Nephron (organoid): ENCODE data around the gene PARVB.

ENCODE experiments used
- H3K27ac Mint-ChIP-seq, 3 experiments: 2 replicates each; pipeline ENCODE4 v1.8.0; 2020; ENCODE audit warnings: mixed read lengths in 3 of 3, mild to moderate bottlenecking in 2 of 3, moderate library complexity in 1 of 3
- H3K27me3 Mint-ChIP-seq: 2 replicates; pipeline ENCODE4 v1.8.0; 2021; ENCODE audit warnings: low read depth, mild to moderate bottlenecking, moderate library complexity, mixed read lengths
- H3K36me3 Mint-ChIP-seq: 2 replicates; pipeline ENCODE4 v1.8.0; 2020; ENCODE audit warnings: low read depth, mixed read lengths
- H3K4me1 Mint-ChIP-seq: 2 replicates; pipeline ENCODE4 v1.8.0; 2020; ENCODE audit warnings: mixed read lengths
- H3K4me3 Mint-ChIP-seq, 3 experiments: 2 replicates each; pipeline ENCODE4 v1.8.0; 2020; ENCODE audit warnings: mild to moderate bottlenecking in 3 of 3, mixed read lengths in 3 of 3, moderate library complexity in 2 of 3
- H3K9me3 Mint-ChIP-seq: 2 replicates; pipeline ENCODE4 v1.8.0; 2020; ENCODE audit warnings: mixed read lengths
- TF ChIP-seq, protein P1 (sequence below), 3 experiments: fragments of 200-600 bp; sonication (generic); IDR thresholded peaks; one replicate each; pipeline ENCODE4 v1.5.0; 2021; ENCODE audit warnings: antibody characterized with exemption in 3 of 3; ENCODE audit not compliant: unreplicated experiment in 3 of 3

The PARVB gene

DNA sequence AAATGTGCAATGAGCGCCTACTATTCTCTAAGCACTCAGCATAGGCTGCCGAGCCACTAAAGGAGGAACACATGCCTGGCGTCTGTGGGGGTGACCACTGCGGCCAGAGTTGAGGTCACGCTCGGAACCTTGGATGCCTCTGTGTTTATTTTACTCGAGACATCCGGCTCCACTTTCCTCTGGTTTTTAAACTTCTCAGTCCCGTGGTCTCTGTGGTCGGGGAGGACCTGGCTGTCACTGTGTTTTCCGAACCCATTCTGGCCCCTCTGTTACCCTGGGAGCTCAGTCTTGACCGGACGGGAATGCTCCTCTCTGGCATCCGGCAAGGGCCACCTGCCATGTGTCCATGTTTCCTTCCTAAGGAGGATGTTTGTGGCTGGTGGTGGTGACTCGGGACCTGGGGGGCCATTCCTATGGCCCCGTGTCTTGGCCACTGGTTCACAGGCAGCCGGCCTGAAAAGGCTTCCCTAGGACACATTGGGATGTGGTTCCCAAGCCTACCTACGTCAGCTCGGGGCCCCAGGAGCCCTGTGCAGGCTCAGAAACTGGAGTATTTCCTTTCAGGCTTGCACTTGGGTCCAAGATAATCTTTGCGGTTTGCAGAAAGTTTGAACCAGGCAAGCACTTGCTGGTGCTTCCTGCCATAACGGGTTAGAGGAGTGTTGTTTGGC, 109.9 kb downstream of the PARVB start:
- peaks cover 29% of the 10 kb centered on the region for H3K36me3 Mint-ChIP-seq
- H3K4me1 Mint-ChIP-seq: peaks cover 14% of the 10 kb centered on the region
- H3K9me3 Mint-ChIP-seq: peaks cover 16% of the 10 kb centered on the region
- TF ChIP-seq, protein P1, sequence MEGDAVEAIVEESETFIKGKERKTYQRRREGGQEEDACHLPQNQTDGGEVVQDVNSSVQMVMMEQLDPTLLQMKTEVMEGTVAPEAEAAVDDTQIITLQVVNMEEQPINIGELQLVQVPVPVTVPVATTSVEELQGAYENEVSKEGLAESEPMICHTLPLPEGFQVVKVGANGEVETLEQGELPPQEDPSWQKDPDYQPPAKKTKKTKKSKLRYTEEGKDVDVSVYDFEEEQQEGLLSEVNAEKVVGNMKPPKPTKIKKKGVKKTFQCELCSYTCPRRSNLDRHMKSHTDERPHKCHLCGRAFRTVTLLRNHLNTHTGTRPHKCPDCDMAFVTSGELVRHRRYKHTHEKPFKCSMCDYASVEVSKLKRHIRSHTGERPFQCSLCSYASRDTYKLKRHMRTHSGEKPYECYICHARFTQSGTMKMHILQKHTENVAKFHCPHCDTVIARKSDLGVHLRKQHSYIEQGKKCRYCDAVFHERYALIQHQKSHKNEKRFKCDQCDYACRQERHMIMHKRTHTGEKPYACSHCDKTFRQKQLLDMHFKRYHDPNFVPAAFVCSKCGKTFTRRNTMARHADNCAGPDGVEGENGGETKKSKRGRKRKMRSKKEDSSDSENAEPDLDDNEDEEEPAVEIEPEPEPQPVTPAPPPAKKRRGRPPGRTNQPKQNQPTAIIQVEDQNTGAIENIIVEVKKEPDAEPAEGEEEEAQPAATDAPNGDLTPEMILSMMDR (IDR thresholded peaks at IDR 0.05; ENCODE audit: unreplicated experiment in 3 of 3): no peak
- H3K27me3 Mint-ChIP-seq: peaks cover 11% of the 10 kb centered on the region
- H3K27ac Mint-ChIP-seq: no peak overlapping the region
- no peak overlapping the region for H3K4me3 Mint-ChIP-seq

GRCh38 chr22:44136112-44136511, 112.0 kb downstream of the PARVB start:
- no peak overlapping the region for H3K27ac Mint-ChIP-seq
- H3K4me3 Mint-ChIP-seq: no peak overlapping the region
- H3K36me3 Mint-ChIP-seq: peaks cover 33% of the 10 kb centered on the region
- TF ChIP-seq, protein P1 (IDR thresholded peaks at IDR 0.05; ENCODE audit: unreplicated experiment in 3 of 3): no peak
- H3K27me3 Mint-ChIP-seq: peaks cover 11% of the 10 kb centered on the region
- peaks cover 6% of the 10 kb centered on the region for H3K4me1 Mint-ChIP-seq
- H3K9me3 Mint-ChIP-seq: peaks cover 11% of the 10 kb centered on the region

DNA sequence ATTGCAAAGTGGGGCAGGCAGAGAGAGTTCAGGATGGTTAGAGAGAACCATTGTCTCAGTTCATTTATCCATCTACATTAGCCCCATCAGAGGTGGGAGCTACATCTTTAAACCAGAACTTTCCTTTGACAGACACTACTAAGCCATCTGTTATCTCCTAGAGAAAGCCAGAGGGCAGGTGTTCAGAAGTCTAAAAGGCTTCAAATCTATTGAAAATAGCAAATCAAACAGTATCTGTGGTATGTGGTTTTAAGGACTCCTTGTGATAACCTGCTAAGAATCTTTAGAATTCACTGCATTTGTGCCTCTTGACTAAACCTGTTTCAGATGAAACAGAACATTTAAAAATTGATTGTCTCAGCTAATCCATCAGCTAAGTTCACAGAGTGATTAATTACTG, 112.7 kb downstream of the PARVB start:
- H3K27ac Mint-ChIP-seq: no peak overlapping the region
- peaks cover 6% of the 10 kb centered on the region for H3K4me1 Mint-ChIP-seq
- peaks cover 33% of the 10 kb centered on the region for H3K36me3 Mint-ChIP-seq
- TF ChIP-seq, protein P1 (IDR thresholded peaks at IDR 0.05; ENCODE audit: unreplicated experiment in 3 of 3): no peak
- peaks cover 6% of the 10 kb centered on the region for H3K27me3 Mint-ChIP-seq
- no peak overlapping the region for H3K4me3 Mint-ChIP-seq
- peaks cover 11% of the 10 kb centered on the region for H3K9me3 Mint-ChIP-seq

DNA sequence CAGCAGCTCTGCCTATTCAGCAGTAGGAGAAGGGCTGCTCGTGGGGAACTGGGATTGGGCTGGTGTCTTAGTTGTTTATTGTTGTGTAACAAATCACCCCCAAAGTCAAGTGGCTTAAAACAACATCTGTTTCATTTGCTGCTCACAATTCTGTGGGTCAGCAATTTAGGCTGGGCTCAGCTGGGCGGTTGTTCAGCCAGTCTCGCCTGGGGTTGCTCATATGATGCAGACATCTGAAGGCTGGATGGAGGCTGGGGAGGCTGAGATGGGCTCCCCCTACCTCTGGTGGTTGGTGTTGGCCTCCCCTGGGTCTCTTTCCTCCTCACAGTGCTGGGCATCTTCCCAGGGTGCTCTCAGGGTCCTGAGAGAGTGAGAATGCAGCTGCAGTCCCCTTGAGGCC, 113.3 kb downstream of the PARVB start:
- Mint-ChIP-seq H3K4me1 (peaks cover 6% of the 10 kb centered on the region), H3K36me3 (peaks cover 33% of the 10 kb centered on the region), H3K4me3 (no peak overlapping the region), H3K27ac (no peak overlapping the region), H3K27me3 (peaks cover 5% of the 10 kb centered on the region), H3K9me3 (peaks cover 11% of the 10 kb centered on the region)
- TF ChIP-seq, protein P1 (IDR thresholded peaks at IDR 0.05; ENCODE audit: unreplicated experiment in 3 of 3): no peak

DNA sequence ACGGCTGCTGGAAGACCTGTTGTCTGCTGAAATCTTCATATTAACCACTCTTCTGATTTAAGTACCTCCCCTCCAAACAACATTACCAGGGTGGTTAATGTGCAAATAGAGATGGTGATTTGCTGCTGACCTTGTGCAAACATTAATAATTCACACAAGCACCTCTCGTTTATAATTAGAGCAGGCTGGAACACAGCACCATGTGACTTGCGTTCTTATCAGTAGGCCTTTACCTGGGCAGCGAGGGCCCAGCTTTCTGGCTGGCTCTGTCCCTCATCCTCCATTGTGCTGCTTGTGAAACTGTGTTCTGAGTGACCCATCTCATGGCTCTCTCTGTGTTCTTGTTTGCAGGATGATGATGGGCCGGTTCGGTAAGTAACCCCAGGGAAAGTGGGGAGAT, 115.7 kb downstream of the PARVB start:
- Mint-ChIP-seq H3K4me1 (peaks cover 2% of the 10 kb centered on the region), H3K9me3 (peaks cover 11% of the 10 kb centered on the region), H3K4me3 (no peak overlapping the region), H3K27ac (no peak overlapping the region), H3K27me3 (peaks cover 5% of the 10 kb centered on the region), H3K36me3 (peaks cover 29% of the 10 kb centered on the region)
- TF ChIP-seq, protein P1 (IDR thresholded peaks at IDR 0.05; ENCODE audit: unreplicated experiment in 3 of 3): no peak
